GM12892 (cell line): ENCODE data around the gene ATOSA.

Source experiments
- POLR2A ChIP-seq: IDR thresholded peaks from 2 replicates; pipeline ENCODE4 v1.6.1; 2011; ENCODE audit warnings: low read depth, low read length, control low read depth
- POLR2AphosphoS5 ChIP-seq: IDR thresholded peaks from 2 replicates; pipeline ENCODE4 v1.6.1; 2011; ENCODE audit warnings: low read depth, low read length, control low read depth
- TAF1 ChIP-seq: IDR thresholded peaks from 2 replicates; pipeline ENCODE4 v1.6.1; 2011; ENCODE audit warnings: low read depth, mild to moderate bottlenecking, control low read depth, low read length, borderline replicate concordance

DNA sequence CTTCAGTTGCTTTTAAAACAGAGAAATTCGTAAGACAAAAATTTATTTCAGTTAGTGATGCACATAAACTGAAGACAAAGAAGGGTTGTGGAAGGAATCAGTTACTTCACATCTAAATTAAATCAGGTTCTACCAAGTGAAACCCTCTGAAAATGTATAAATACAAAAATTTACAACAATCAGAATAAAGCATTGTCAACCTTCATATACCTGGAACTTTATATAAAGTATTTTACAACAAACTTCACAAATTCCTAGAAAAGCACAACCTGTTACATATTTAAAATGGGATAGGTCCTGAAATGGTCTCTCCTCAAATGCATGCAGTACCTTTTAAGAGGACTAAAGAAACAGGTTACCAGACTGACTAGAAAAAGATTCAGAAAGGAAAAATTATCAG is 26.9 kb downstream of the ATOSA start:
- TF ChIP-seq POLR2AphosphoS5 (no peak), POLR2A (no peak), TAF1 (no peak)
